Kidney (tissue), 14 donors: ENCODE data around the gene SLC5A6. TPM values are rescaled to one million over a fixed set of nuclear protein-coding genes. Genes with fewer than 3 reads are reported as not detected.
A peak's percentile ranks its signal among the peaks of the same experiment; 100 is the strongest.

ENCODE experiments used
- DNase-seq, 5 donors: peaks; one replicate each; pipeline ENCODE4 v3.0.0-alpha.2; 2013 to 2020
- FAIRE-seq: peaks from 2 replicates; lab custom pipeline; 2012; peaks lifted over from hg19 to GRCh38; lab: Jason Lieb, UNC
- H3K27ac ChIP-seq, 2 donors: one replicate each; pipeline ENCODE4 v1.7.0; 2013; ENCODE audit warnings: low read depth in 2 of 2, low read length in 2 of 2, inconsistent platforms in 1 of 2
- H3K27me3 ChIP-seq: one replicate; pipeline ENCODE4 v1.7.1; 2013; ENCODE audit warnings: low read length, inconsistent platforms; ENCODE audit not compliant: control insufficient read depth, insufficient read depth
- H3K36me3 ChIP-seq, 3 donors: one replicate each; pipeline versions ENCODE4 v1.7.0 to v1.7.1; 2013; ENCODE audit warnings: low read length in 3 of 3, control low read depth in 1 of 3, inconsistent platforms in 1 of 3; ENCODE audit not compliant: insufficient read depth in 3 of 3, control insufficient read depth in 2 of 3
- H3K4me1 ChIP-seq, 3 donors: one replicate each; pipeline versions ENCODE4 v1.7.0 to v1.7.1; 2013; ENCODE audit warnings: low read length in 3 of 3, inconsistent platforms in 1 of 3, low read depth in 1 of 3; ENCODE audit not compliant: control insufficient read depth in 2 of 3, insufficient read depth in 2 of 3
- H3K4me3 ChIP-seq, 3 donors: one replicate each; pipeline versions ENCODE4 v1.7.0 to v1.8.1; 2013; ENCODE audit warnings: low read length in 3 of 3, control low read depth in 1 of 3, inconsistent platforms in 1 of 3
- H3K9ac ChIP-seq, 3 donors: one replicate each; pipeline versions ENCODE4 v1.7.0 to v1.7.1; 2013; ENCODE audit warnings: low read length in 3 of 3, control low read depth in 1 of 3, inconsistent platforms in 1 of 3
- H3K9me3 ChIP-seq, 3 donors: one replicate each; pipeline versions ENCODE4 v1.7.0 to v1.7.1; 2013; ENCODE audit warnings: low read length in 3 of 3, control low read depth in 1 of 3, inconsistent platforms in 1 of 3; ENCODE audit not compliant: control insufficient read depth in 2 of 3, insufficient read depth in 1 of 3
- intact Hi-C: fragments of 100-400 bp; cut with DNase I; formaldehyde crosslinking; loops from one replicate; pipeline ENCODE4 v1.11.1; 2022
- polyA plus RNA-seq: library from polyadenylated mRNA; stranded (reverse); fragments of 350-450 nt; fragmentation: Illumina TruSeq; extraction: RNeasy Lipid Tissue Mini Kit (QIAGEN cat#74804); gene quantifications from one replicate; pipeline ENCODE4 v1.2.3, GENCODE V29; 2014; ENCODE audit warnings: low read depth, low replicate concordance; ENCODE audit not compliant: insufficient read depth
- total RNA-seq: library from RNA; stranded (reverse); fragmentation: NEBNext Ultra II Directional; extraction: Animal tissue kit (Norgen Biotek cat#: 25700); gene quantifications from one replicate; pipeline ENCODE4 v1.2.1, GENCODE V29; 2021
- TF ChIP-seq, protein P1 (sequence below): IDR thresholded peaks from 3 replicates; pipeline ENCODE4 v1.5.1; 2012; ENCODE audit warnings: mild to moderate bottlenecking, moderate library complexity, borderline replicate concordance; ENCODE audit not compliant: insufficient read depth; ENCODE audit errors: extremely low read depth
- donor health status: control.
- donor health status: control.
- donor health status: control.
- donor health status: control.
- donor health status: control.
- donor health status: DM: yes; HTN: yes; CAD: no.
- donor health status: Normal renal cell carcinoma (clear cell type).

Gene SLC5A6
- total and polyA plus RNA-seq, 2 donors from 2014 or later, result 10.8 to 27.8 TPM

- Histone ChIP-seq H3K27ac (peak within 1 kb of the TSS in 1 of 2 donors; percentile 50), H3K4me1 (peaks cover 5 to 7% (median 5%) of the 10 kb centered on the region in 3 donors), H3K36me3 (peaks cover 4 to 17% (median 4%) of the 10 kb centered on the region in 3 donors), H3K9ac (peak within 1 kb of the TSS in 2 of 3 donors; percentile 52 to 65), H3K4me3 (peak within 1 kb of the TSS; percentile 62 to 79 (median 66)), H3K27me3 (no peaks in the 10 kb centered on the region), H3K9me3 (no peaks in the 10 kb centered on the region)
- intact Hi-C loops, result no loop called here
- DNase-seq (peak; percentile 86 to 95 (median 92)), FAIRE-seq (no peak)
- TF ChIP-seq, protein P1, sequence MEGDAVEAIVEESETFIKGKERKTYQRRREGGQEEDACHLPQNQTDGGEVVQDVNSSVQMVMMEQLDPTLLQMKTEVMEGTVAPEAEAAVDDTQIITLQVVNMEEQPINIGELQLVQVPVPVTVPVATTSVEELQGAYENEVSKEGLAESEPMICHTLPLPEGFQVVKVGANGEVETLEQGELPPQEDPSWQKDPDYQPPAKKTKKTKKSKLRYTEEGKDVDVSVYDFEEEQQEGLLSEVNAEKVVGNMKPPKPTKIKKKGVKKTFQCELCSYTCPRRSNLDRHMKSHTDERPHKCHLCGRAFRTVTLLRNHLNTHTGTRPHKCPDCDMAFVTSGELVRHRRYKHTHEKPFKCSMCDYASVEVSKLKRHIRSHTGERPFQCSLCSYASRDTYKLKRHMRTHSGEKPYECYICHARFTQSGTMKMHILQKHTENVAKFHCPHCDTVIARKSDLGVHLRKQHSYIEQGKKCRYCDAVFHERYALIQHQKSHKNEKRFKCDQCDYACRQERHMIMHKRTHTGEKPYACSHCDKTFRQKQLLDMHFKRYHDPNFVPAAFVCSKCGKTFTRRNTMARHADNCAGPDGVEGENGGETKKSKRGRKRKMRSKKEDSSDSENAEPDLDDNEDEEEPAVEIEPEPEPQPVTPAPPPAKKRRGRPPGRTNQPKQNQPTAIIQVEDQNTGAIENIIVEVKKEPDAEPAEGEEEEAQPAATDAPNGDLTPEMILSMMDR, result no peak
Observed at GRCh38 chr2:27217173-27218121, 5.4 kb upstream of the SLC5A6 start, which contains the start of gene CAD. CAD (plus strand) TSS chr2:27217369; CDS start chr2:27217552, 183 bp downstream.

DNA sequence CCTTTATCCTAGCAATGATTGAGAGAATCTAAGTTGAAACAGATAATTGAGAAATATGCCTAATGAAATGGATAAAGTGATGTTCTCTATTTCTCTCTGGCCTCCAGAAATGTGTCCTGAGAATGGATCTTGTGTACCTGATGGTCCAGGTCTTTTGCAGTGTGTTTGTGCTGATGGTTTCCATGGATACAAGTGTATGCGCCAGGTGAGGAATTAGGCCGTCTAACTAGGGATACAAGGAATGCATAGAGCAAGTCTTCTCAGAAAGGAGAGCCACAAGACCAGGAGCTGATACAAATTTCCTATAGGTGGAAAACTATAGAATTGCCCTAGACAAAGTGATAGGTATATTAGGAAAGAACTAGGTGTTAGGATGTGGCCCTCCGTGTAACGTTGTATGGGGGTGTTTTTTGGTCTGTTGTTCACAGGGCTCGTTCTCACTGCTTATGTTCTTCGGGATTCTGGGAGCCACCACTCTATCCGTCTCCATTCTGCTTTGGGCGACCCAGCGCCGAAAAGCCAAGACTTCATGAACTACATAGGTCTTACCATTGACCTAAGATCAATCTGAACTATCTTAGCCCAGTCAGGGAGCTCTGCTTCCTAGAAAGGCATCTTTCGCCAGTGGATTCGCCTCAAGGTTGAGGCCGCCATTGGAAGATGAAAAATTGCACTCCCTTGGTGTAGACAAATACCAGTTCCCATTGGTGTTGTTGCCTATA, 4.5 kb upstream of the SLC5A6 start:
- peak overlapping the region in 1 of 2 donors; percentile 50 for H3K27ac ChIP-seq

DNA sequence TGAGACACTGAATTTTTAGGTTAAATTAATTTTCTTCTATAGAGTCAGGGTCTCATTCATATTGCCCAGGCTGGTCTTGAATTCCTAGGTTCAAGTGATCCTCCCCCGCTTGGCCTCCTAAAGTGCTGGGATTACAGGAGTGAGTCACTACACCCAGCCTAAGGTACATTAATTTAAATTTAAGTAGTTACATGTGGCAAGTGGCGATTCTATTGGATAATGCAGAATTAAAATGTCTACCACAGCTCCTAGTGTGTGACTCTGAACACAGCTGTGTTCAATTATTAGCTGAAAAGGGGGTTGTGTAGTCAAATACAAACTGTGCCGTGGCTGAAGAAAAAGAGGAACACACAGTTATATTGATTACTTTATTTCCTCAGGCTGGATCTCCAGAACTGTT, 2.9 kb upstream of the SLC5A6 start:
- Histone ChIP-seq H3K4me3 (no peak overlapping the region), H3K9me3 (no peaks in the 10 kb centered on the region), H3K27me3 (no peaks in the 10 kb centered on the region), H3K27ac (no peak overlapping the region), H3K4me1 (peaks cover 5 to 11% (median 5%) of the 10 kb centered on the region in 3 donors), H3K9ac (no peak overlapping the region), H3K36me3 (peaks cover 0 to 11% (median 0%) of the 10 kb centered on the region in 3 donors)
- FAIRE-seq, result no peak
- intact Hi-C loops, result no loop called here
- TF ChIP-seq, protein P1, result no peak
- no peak for DNase-seq

More for the DNA sequence above, 4.5 kb upstream of the SLC5A6 start:
- intact Hi-C loops, result no loop called here
- no peaks in the 10 kb centered on the region for H3K9me3 ChIP-seq
- peaks cover 2 to 11% (median 4%) of the 10 kb centered on the region in 3 donors for H3K36me3 ChIP-seq
- peak overlapping the region; percentile 43 to 79 (median 63) for H3K4me3 ChIP-seq
- TF ChIP-seq, protein P1, result no peak
- H3K4me1 ChIP-seq, result peaks cover 5 to 7% (median 5%) of the 10 kb centered on the region in 3 donors
- FAIRE-seq (no peak), DNase-seq (no peak)
- H3K27me3 ChIP-seq, result no peaks in the 10 kb centered on the region
- H3K9ac ChIP-seq, result peak overlapping the region in 2 of 3 donors; percentile 6 to 28
